IMR-90 (cell line): ENCODE results near the gene GLT1D1. TPM values are rescaled to one million over a fixed set of nuclear protein-coding genes. Genes with fewer than 3 reads are reported as not detected.

Experiments used
- ATAC-seq: fragments of 200-7000 bp; cut with Tn5 transposase; 2 replicates; pipeline ENCODE4 v1.9.1; 2020; ENCODE audit warnings: low read depth, mild to moderate bottlenecking, moderate library complexity
- BruUV-seq: library from RNA; stranded (reverse); fragments of 400-500 nt; replicated peaks from 2 replicates; lab custom pipeline; 2021; lab: Mats Ljungman, UMichigan
- CTCF ChIA-PET: fragments of 300-600 bp; formaldehyde crosslinking; extraction: SDS; loops from one replicate; lab custom pipeline; 2021; ENCODE audit warnings: antibody characterized with exemption; lab: Yijun Ruan, JAX
- POLR2A ChIA-PET: fragments of 300-600 bp; sonication (Branson Sonifier 250); formaldehyde crosslinking; loops from one replicate; lab custom pipeline; 2022; ENCODE audit warnings: antibody characterized with exemption; ENCODE audit not compliant: unreplicated experiment; lab: Charles Lee
- DNase-seq: peaks from one replicate; pipeline ENCODE4 v3.0.0; 2013
- H2AFZ ChIP-seq: replicated peaks from 2 replicates; pipeline ENCODE3; 2013; ENCODE audit warnings: low read length, mild to moderate bottlenecking; ENCODE audit not compliant: poor library complexity
- H2AK5ac ChIP-seq: 2 replicates; pipeline ENCODE4 v1.6.1; 2013; ENCODE audit warnings: low read depth, low read length, inconsistent platforms
- H2AK9ac ChIP-seq: replicated peaks from 2 replicates; pipeline ENCODE3; 2013; ENCODE audit warnings: mild to moderate bottlenecking, low read depth, low read length, moderate library complexity; ENCODE audit not compliant: poor library complexity
- H2BK120ac ChIP-seq: 2 replicates; pipeline ENCODE4 v1.6.1; 2013; ENCODE audit warnings: low read depth, low read length, inconsistent platforms
- H2BK15ac ChIP-seq: 3 replicates; pipeline ENCODE4 v1.6.1; 2013; ENCODE audit warnings: low read depth, low read length, inconsistent platforms
- H2BK20ac ChIP-seq: 2 replicates; pipeline ENCODE4 v1.6.1; 2013; ENCODE audit warnings: low read depth, mild to moderate bottlenecking, inconsistent platforms, low read length, moderate library complexity
- H2BK5ac ChIP-seq: 2 replicates; pipeline ENCODE4 v1.6.1; 2013; ENCODE audit warnings: mild to moderate bottlenecking, low read depth, low read length, inconsistent platforms; ENCODE audit not compliant: poor library complexity, severe bottlenecking
- H3K14ac ChIP-seq: replicated peaks from 2 replicates; pipeline ENCODE4 v1.6.1; 2013; ENCODE audit warnings: low read depth, low read length, inconsistent platforms
- H3K18ac ChIP-seq: 2 replicates; pipeline ENCODE4 v1.6.1; 2013; ENCODE audit warnings: low read depth, low read length, control low read depth
- H3K23ac ChIP-seq: 2 replicates; pipeline ENCODE4 v1.6.1; 2013; ENCODE audit warnings: low read depth, low read length, inconsistent platforms
- H3K27ac ChIP-seq: 2 replicates; pipeline ENCODE4 v1.5.1; 2013; ENCODE audit warnings: mild to moderate bottlenecking, control low read depth, low read length; ENCODE audit not compliant: insufficient read depth
- H3K27me3 ChIP-seq: 2 replicates; pipeline ENCODE4 v1.6.1; 2013; ENCODE audit warnings: low read length; ENCODE audit not compliant: control insufficient read depth, insufficient read depth
- H3K36me3 ChIP-seq: 2 replicates; pipeline ENCODE4 v1.6.1; 2013; ENCODE audit warnings: low read length, mixed read lengths; ENCODE audit not compliant: control insufficient read depth, insufficient read depth
- H3K4ac ChIP-seq: 2 replicates; pipeline ENCODE4 v1.6.1; 2013; ENCODE audit warnings: low read depth, low read length, inconsistent platforms
- H3K4me1 ChIP-seq: 2 replicates; pipeline ENCODE4 v1.6.1; 2013; ENCODE audit warnings: low read length, mixed read lengths; ENCODE audit not compliant: control insufficient read depth, insufficient read depth
- H3K4me2 ChIP-seq: 2 replicates; pipeline ENCODE4 v1.6.1; 2013; ENCODE audit warnings: low read depth, mild to moderate bottlenecking, control low read depth, low read length, moderate library complexity
- H3K4me3 ChIP-seq: 2 replicates; pipeline ENCODE4 v1.5.1; 2013; ENCODE audit warnings: low read depth, mild to moderate bottlenecking, control low read depth, low read length, moderate library complexity; ENCODE audit not compliant: insufficient read depth
- H3K56ac ChIP-seq: 2 replicates; pipeline ENCODE4 v1.6.1; 2013; ENCODE audit warnings: low read length, inconsistent platforms; ENCODE audit not compliant: insufficient read depth; ENCODE audit errors: extremely low read depth
- H3K79me1 ChIP-seq, 2 experiments: 2 replicates each; pipeline ENCODE4 v1.6.1; 2013; ENCODE audit warnings: low read length in 2 of 2, inconsistent platforms in 1 of 2, low read depth in 1 of 2
- H3K9ac ChIP-seq: 2 replicates; pipeline ENCODE4 v1.6.1; 2013; ENCODE audit warnings: low read depth, low read length, control low read depth
- H3K9me1 ChIP-seq: 2 replicates; pipeline ENCODE4 v1.6.1; 2013; ENCODE audit warnings: low read length, inconsistent platforms; ENCODE audit not compliant: insufficient read depth
- H3K9me3 ChIP-seq: 2 replicates; pipeline ENCODE4 v1.6.1; 2013; ENCODE audit warnings: low read length; ENCODE audit not compliant: control insufficient read depth, insufficient read depth
- H4K20me1 ChIP-seq: 2 replicates; pipeline ENCODE4 v1.6.1; 2013; ENCODE audit warnings: low read length, inconsistent platforms; ENCODE audit not compliant: insufficient read depth
- H4K5ac ChIP-seq: 2 replicates; pipeline ENCODE4 v1.6.1; 2013; ENCODE audit warnings: mild to moderate bottlenecking, low read depth, low read length, control low read depth
- H4K8ac ChIP-seq, 2 experiments: 2 replicates each; pipeline ENCODE4 v1.6.1; 2013; ENCODE audit warnings: low read depth in 2 of 2, low read length in 2 of 2, control low read depth in 1 of 2, inconsistent platforms in 1 of 2
- H4K91ac ChIP-seq: 2 replicates; pipeline ENCODE4 v1.6.1; 2013; ENCODE audit warnings: low read depth, low read length, inconsistent platforms; ENCODE audit not compliant: insufficient read depth
- BHLHE40 ChIP-seq: fragments of 150-350 bp; IDR thresholded peaks from 2 replicates; pipeline ENCODE4 v1.6.1; 2016; ENCODE audit warnings: mild to moderate bottlenecking, low read depth, low read length
- CHD1 ChIP-seq: IDR thresholded peaks from 2 replicates; pipeline ENCODE4 v1.6.1; 2012; ENCODE audit warnings: low read depth, low read length, improper control_type of control experiment
- CTCF ChIP-seq: conservative IDR thresholded peaks from 2 replicates; pipeline ENCODE4 v1.5.1; 2012; ENCODE audit warnings: mild to moderate bottlenecking, low read depth, low read length, improper control_type of control experiment
- ELK1 ChIP-seq: fragments of 150-350 bp; IDR thresholded peaks from 2 replicates; pipeline ENCODE4 v1.6.1; 2016; ENCODE audit warnings: low read depth, mild to moderate bottlenecking, low read length, moderate library complexity, borderline replicate concordance
- MAFK ChIP-seq: IDR thresholded peaks from 2 replicates; pipeline ENCODE4 v1.6.1; 2012; ENCODE audit warnings: low read depth, low read length, improper control_type of control experiment
- MXI1 ChIP-seq: IDR thresholded peaks from 2 replicates; pipeline ENCODE4 v1.6.1; 2012; ENCODE audit warnings: low read depth, mild to moderate bottlenecking, low read length, moderate library complexity, borderline replicate concordance
- NFE2L2 ChIP-seq: fragments of 150-350 bp; IDR thresholded peaks from 2 replicates; pipeline ENCODE4 v1.6.1; 2016; ENCODE audit warnings: low read depth, mild to moderate bottlenecking, low read length
- POLR2A ChIP-seq: IDR thresholded peaks from 2 replicates; pipeline ENCODE4 v1.6.1; 2012; ENCODE audit warnings: mild to moderate bottlenecking, low read depth, low read length
- RAD21 ChIP-seq: IDR thresholded peaks from 2 replicates; pipeline ENCODE4 v1.6.1; 2012; ENCODE audit warnings: low read length, improper control_type of control experiment
- RCOR1 ChIP-seq: IDR thresholded peaks from 2 replicates; pipeline ENCODE4 v1.6.1; 2012; ENCODE audit warnings: mild to moderate bottlenecking, low read length, improper control_type of control experiment; ENCODE audit not compliant: insufficient replicate concordance
- WGBS, 2 experiments: methylation state at CpG; one replicate each; pipeline versions ENCODE4 v1.1.5 to v1.1.7; 2013; ENCODE audit warnings: missing lambda C conversion rate in 2 of 2; ENCODE audit not compliant: insufficient read length in 1 of 2; ENCODE audit errors: extremely low coverage in 2 of 2; 5-methylcytosine and 5-hydroxymethylcytosine counted together
- dilution Hi-C: fragments of 300-500 bp; cut with HindIII; formaldehyde crosslinking; loops from one replicate; pipeline ENCODE4 v1.14.3; 2018; ENCODE audit warnings: low sequenced_read_pairs; ENCODE audit not compliant: unreplicated experiment
- in situ Hi-C: fragments of 300-500 bp; cut with MboI; formaldehyde crosslinking; loops from 3 replicates; pipeline ENCODE4 v1.14.3; 2019; ENCODE audit warnings: low sequenced_read_pairs, inconsistent platforms, mixed read lengths
- intact Hi-C: fragments of 100-400 bp; cut with micrococcal nuclease; formaldehyde crosslinking; loops from 2 replicates; pipeline ENCODE4 v1.10.0; 2022
- polyA plus RNA-seq, 3 experiments: library from polyadenylated mRNA; depleted of rRNA; stranded (reverse); fragments of >200 nt; gene quantifications; 2 replicates each; pipeline ENCODE4 v1.2.3, GENCODE V29; 2012; ENCODE audit warnings: low replicate concordance in 1 of 3
- total RNA-seq: library from RNA; depleted of rRNA; stranded (reverse); fragments of >200 nt; gene quantifications from 2 replicates; pipeline ENCODE4 v1.2.3, GENCODE V29; 2012

GLT1D1 gene
- total and polyA plus RNA-seq, 2 of the 4 experiments (the other 2 are of a cell fraction): not detected

GRCh38 chr12:128810182-128811127, 42.8 kb upstream of the GLT1D1 start:
- Histone ChIP-seq H2BK120ac (no peak overlapping the region), H2BK20ac (no peak overlapping the region), H3K27ac (no peak overlapping the region), H3K18ac (no peak overlapping the region), H3K79me1 (peaks cover 33 to 42% of the 10 kb centered on the region in 2 experiments), H2BK15ac (no peak overlapping the region), H2BK5ac (no peak overlapping the region), H3K56ac (no peak overlapping the region), H3K27me3 (no peaks in the 10 kb centered on the region), H3K4me2 (no peak overlapping the region), H4K8ac (no peak overlapping the region), H2AK9ac (no peak overlapping the region), H3K14ac (no peak overlapping the region), H3K9me1 (peaks cover 3% of the 10 kb centered on the region; the same call in 1 of the 2 replicates), H2AFZ (no peak overlapping the region), H3K4ac (no peak overlapping the region), H3K23ac (no peak overlapping the region), H3K36me3 (peaks cover 29% of the 10 kb centered on the region), H3K4me3 (no peak overlapping the region), H3K4me1 (0 out of 2 replicates have a peak, but pooled peaks cover 2% of the 10 kb centered on the region), H3K9ac (no peak overlapping the region), H2AK5ac (no peak overlapping the region), H4K20me1 (peaks cover 18% of the 10 kb centered on the region), H4K5ac (no peak overlapping the region), H3K9me3 (no peaks in the 10 kb centered on the region), H4K91ac (no peak overlapping the region)
- ChIA-PET CTCF (no interaction called here), POLR2A (no interaction called here)
- intact Hi-C loops: no loop called here
- in situ Hi-C loops: no loop called here
- WGBS, 2 experiments: 89% methylated on average over 3 of the region's 14 CpGs; no CpG with 5 or more reads in 1 of the 2 experiments
- ATAC-seq (peak; percentile 37), DNase-seq (no peak)
- no peak for TF ChIP-seq MAFK
- TF ChIP-seq RAD21: no peak
- TF ChIP-seq ELK1: no peak
- TF ChIP-seq CHD1: no peak
- TF ChIP-seq POLR2A: no peak
- TF ChIP-seq BHLHE40: no peak
- no peak for TF ChIP-seq RCOR1
- no peak for TF ChIP-seq NFE2L2
- no peak for TF ChIP-seq CTCF
- TF ChIP-seq MXI1: no peak
- no TSS peak for BruUV-seq
- dilution Hi-C loops: no loop called here
